ENCODE results near the gene ROBO2.

The ROBO2 gene

DNA sequence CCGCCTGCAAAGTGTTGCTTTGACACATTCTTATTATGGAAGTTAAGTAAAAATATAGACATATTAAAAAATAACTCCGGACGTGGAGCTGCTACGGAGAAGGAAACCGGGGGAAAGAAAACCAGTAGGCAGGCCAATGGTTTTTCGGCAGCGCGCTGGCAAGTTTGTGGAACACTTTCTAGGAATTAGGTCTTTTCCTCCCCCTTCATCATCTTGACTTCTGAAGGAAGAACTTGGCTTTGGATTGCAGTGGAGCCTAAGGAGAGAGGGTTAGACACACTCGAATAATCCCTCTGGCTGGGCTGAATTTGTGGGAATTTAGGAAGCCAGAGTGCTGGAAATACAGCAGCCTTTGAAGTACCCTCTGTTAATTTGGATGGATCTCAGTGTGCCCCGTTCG is 317 bp downstream of the ROBO2 start:
- DNase-seq (ENCODE audit: low read depth), result no peak
- TF ChIP-seq, protein P1, sequence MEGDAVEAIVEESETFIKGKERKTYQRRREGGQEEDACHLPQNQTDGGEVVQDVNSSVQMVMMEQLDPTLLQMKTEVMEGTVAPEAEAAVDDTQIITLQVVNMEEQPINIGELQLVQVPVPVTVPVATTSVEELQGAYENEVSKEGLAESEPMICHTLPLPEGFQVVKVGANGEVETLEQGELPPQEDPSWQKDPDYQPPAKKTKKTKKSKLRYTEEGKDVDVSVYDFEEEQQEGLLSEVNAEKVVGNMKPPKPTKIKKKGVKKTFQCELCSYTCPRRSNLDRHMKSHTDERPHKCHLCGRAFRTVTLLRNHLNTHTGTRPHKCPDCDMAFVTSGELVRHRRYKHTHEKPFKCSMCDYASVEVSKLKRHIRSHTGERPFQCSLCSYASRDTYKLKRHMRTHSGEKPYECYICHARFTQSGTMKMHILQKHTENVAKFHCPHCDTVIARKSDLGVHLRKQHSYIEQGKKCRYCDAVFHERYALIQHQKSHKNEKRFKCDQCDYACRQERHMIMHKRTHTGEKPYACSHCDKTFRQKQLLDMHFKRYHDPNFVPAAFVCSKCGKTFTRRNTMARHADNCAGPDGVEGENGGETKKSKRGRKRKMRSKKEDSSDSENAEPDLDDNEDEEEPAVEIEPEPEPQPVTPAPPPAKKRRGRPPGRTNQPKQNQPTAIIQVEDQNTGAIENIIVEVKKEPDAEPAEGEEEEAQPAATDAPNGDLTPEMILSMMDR (IDR thresholded peaks at IDR 0.05; ENCODE audit: insufficient read depth, low read depth, low read length, missing control alignments), result no peak
- no peak overlapping the region for H3K4me3 ChIP-seq (ENCODE audit: low read depth, low read length)

DNA sequence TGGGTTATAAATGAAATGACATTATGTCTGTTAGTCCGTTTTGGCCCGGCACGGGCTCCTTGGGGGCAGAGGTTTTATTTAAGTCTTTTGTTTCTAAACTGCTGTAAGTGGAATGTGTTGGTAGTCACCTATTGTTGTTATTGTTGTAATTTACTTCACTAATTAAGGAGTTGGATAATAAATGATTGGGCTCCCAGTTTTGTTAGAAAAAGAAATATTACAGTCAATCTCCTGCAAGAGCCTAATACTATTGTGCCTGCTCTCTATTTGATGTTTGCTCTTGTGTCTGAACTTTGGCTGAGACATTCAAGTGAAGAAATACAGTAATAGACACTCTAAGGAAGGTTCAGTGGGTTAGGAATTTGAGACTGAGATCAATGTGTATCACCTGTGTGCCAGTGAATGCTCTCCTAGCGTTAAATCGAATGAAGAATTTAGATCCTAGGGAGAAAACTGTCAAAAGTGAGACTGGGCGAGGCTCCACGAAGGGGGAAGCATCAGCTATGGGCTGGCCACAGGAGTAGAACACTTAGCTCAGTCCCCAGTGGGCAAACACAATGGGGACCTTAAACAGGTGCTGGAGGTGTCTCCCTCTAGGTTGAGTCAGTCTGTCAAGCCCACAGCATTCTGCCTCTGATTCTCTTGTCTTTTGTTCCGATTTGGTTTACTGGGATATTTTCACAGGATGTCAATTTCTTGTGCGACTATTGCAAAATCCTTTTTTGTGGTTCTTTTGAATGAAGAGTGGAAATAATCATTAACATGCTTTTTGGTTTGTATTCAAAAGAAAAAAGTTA is 1.2 kb downstream of the ROBO2 start:
- H3K4me3 ChIP-seq (ENCODE audit: low read depth, low read length), result no peak overlapping the region
- TF ChIP-seq, protein P1 (IDR thresholded peaks at IDR 0.05; ENCODE audit: insufficient read depth, low read depth, low read length, missing control alignments), result no peak
- DNase-seq (ENCODE audit: low read depth), result no peak

DNA sequence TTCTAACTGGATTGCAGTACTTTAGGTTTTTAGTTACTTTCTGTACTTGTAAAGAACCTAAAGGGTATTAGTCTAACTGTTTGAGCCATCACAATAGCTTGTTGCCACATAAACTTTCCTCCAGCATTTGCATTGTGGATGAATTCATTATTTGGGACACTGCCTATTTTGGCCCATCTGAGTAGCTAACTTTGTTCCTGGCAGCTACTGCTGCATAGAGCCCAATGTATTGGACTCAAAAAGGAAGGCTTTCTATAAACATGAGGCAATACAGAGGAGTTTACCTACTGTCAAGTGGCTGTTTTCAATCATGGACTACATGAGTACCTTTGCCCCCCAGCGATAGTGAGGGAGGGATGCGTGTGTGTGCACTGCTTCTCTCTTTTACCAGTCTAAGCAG is 1.9 kb downstream of the ROBO2 start:
- no peak overlapping the region for H3K4me3 ChIP-seq (ENCODE audit: low read depth, low read length)
- no peak for DNase-seq (ENCODE audit: low read depth)
- TF ChIP-seq, protein P1 (IDR thresholded peaks at IDR 0.05; ENCODE audit: insufficient read depth, low read depth, low read length, missing control alignments), result no peak

DNA sequence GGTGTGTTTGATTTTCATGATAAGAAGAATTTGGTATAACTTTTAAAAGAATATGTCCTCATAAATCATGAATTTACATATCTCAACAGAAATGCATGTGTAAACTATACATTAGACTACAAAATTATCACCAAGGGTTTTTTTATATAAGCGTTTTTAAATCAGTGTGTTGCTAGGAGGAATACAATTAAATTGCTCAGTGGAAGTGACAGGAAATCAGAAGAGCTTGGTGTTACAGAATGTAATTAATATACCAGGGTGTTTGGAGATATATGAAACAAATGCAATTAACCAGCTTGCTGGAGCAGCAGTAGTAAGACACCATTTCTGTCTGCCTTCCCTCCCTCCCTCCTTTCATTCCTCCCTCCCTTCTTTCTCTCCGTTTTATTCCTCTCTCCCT is 2.4 kb downstream of the ROBO2 start:
- TF ChIP-seq, protein P1 (IDR thresholded peaks at IDR 0.05; ENCODE audit: insufficient read depth, low read depth, low read length, missing control alignments), result no peak
- H3K4me3 ChIP-seq (ENCODE audit: low read depth, low read length), result no peak overlapping the region
- no peak for DNase-seq (ENCODE audit: low read depth)

DNA sequence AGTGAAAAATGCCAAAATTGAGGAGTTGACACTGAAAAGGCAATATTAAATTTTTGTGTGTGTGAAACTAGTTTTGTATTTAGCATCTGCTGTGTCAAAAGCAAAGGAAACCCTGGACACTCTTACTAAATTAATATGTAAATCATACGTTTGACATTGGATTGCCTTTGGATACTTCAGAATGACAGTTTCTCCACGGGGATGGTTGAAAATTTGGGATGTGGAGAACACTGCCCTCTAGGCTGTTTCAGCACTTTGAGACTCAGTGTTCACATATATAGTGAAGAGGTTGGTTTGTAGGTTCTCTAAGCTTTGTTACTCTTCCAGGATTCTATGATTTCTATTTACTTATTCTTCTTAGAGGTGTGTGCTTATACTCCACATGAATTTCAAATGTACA is 3.0 kb downstream of the ROBO2 start:
- TF ChIP-seq, protein P1 (IDR thresholded peaks at IDR 0.05; ENCODE audit: insufficient read depth, low read depth, low read length, missing control alignments), result no peak
- no peak overlapping the region for H3K4me3 ChIP-seq (ENCODE audit: low read depth, low read length)
- no peak for DNase-seq (ENCODE audit: low read depth)

DNA sequence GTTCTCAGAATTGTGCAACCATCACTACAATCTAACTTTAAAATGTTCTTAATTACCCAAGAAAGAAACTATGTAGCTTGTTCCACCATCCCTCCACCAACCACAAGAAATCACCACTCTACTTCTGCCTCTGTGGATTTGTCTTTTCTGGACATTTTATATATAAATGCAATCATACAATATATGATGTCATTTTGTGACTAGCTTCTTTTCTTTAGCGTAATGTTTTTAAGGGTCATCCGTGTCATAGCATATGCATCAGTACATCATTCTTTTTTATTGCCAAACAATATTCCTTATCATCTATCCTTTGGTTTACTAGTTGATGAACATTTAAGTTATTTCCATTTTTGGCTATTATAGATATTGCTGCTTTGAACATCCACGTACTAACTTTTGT is 5.8 kb downstream of the ROBO2 start:
- TF ChIP-seq, protein P1 (IDR thresholded peaks at IDR 0.05; ENCODE audit: insufficient read depth, low read depth, low read length, missing control alignments), result no peak
- DNase-seq (ENCODE audit: low read depth), result no peak
- H3K4me3 ChIP-seq (ENCODE audit: low read depth, low read length), result no peak overlapping the region

DNA sequence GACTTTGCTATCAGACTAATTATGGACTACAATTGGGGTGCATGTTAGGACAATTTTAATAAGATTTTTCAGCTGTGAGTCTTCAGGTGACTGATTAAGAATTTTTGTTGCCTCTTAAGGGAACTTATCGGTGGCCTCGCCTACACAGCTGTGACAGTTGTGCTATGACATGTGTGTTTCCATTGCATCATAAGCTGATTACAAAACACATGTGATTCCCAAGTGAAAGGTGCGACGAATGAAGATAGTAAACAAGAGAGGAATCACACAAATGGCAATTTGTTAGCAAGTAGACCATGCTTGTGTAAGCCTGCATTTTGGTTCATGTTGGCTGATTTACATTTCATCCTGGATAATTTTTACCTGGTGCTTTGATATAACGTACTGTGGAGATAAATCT is 8.3 kb downstream of the ROBO2 start:
- TF ChIP-seq, protein P1 (IDR thresholded peaks at IDR 0.05; ENCODE audit: insufficient read depth, low read depth, low read length, missing control alignments), result no peak
- DNase-seq (ENCODE audit: low read depth), result no peak
- no peak overlapping the region for H3K4me3 ChIP-seq (ENCODE audit: low read depth, low read length)

Data from GM12865 (cell line).